ENCODE results near the gene CTDNEP1. TPM values are rescaled to one million over a fixed set of nuclear protein-coding genes. Genes with fewer than 3 reads are reported as not detected.
A peak's percentile ranks its signal among the peaks of the same experiment; 100 is the strongest.

The CTDNEP1 gene
- polyA plus RNA-seq, 1 donor (not counting 4 experiments of a cell fraction or from before 2014, with no cell fraction given): 66.2 TPM

- Histone ChIP-seq H2AFZ (ENCODE audit: control insufficient read depth, low read length) (no peak overlapping the region), H3K27me3 (ENCODE audit: control insufficient read depth, extremely low read depth, insufficient read depth, low read length) (no peaks in the 10 kb centered on the region), H3K4me1 (ENCODE audit: control insufficient read depth, extremely low read depth, insufficient read depth, low read length) (peaks cover 25% of the 10 kb centered on the region), H3K27ac (ENCODE audit: control insufficient read depth, insufficient read depth, low read length) (peak overlapping the region; percentile 99), H3K36me3 (ENCODE audit: control insufficient read depth in 2 of 2, extremely low read depth in 1 of 2, insufficient read depth in 2 of 2, low read length in 2 of 2) (peaks cover 20 to 23% of the 10 kb centered on the region in 2 experiments), H3K9ac (ENCODE audit: control insufficient read depth, extremely low read depth, insufficient read depth, low read length) (peak overlapping the region; percentile 96), H3K9me3 (ENCODE audit: control insufficient read depth, low read depth, low read length) (no peaks in the 10 kb centered on the region), H3K79me2 (ENCODE audit: control insufficient read depth, insufficient read depth, low read length) (peaks cover 35% of the 10 kb centered on the region), H3K4me2 (ENCODE audit: control insufficient read depth, extremely low read depth, insufficient read depth, low read depth, low read length) (peak overlapping the region; percentile 95), H3K9me1 (ENCODE audit: control insufficient read depth, extremely low read depth, insufficient read depth, low read length) (no peaks in the 10 kb centered on the region), H4K20me1 (ENCODE audit: control insufficient read depth, extremely low read depth, insufficient read depth, low read length) (no peaks in the 10 kb centered on the region), H3K4me3 (ENCODE audit: control insufficient read depth in 2 of 3, extremely low read depth in 1 of 3, insufficient read depth in 2 of 3, low read depth in 1 of 3, low read length in 3 of 3) (peak overlapping the region; percentile 68 to 90 (median 69))
- FAIRE-seq (peak; percentile 46), DNase-seq (ENCODE audit: low read depth, low spot score) (no peak)
- dilution Hi-C loops (cut with MboI; ENCODE audit: extremely low pct_ligation_motif_present, low sequenced_read_pairs): no loop called here
- TF ChIP-seq CTCF (optimal IDR thresholded peaks at IDR 0.05 in 1 of 3, IDR thresholded peaks at IDR 0.05 in 1 of 3, conservative IDR thresholded peaks at IDR 0.05 in 1 of 3; ENCODE audit: extremely low read depth in 1 of 3, insufficient read depth in 2 of 3, low read length in 3 of 3): no peak
- TF ChIP-seq EZH2 (IDR thresholded peaks at IDR 0.05; ENCODE audit: low read length): no peak
Measured at GRCh38 chr17:7241090-7241733, 10.3 kb downstream of the CTDNEP1 start.

- no peak overlapping the region for H2AFZ ChIP-seq (ENCODE audit: control insufficient read depth, low read length)
- dilution Hi-C loops (cut with MboI; ENCODE audit: extremely low pct_ligation_motif_present, low sequenced_read_pairs): no loop called here
- H3K9me1 ChIP-seq (ENCODE audit: control insufficient read depth, extremely low read depth, insufficient read depth, low read length): no peaks in the 10 kb centered on the region
- no peaks in the 10 kb centered on the region for H4K20me1 ChIP-seq (ENCODE audit: control insufficient read depth, extremely low read depth, insufficient read depth, low read length)
- no peak for DNase-seq (ENCODE audit: low read depth, low spot score)
- no peak overlapping the region for H3K27ac ChIP-seq (ENCODE audit: control insufficient read depth, insufficient read depth, low read length)
- no peak overlapping the region for H3K9ac ChIP-seq (ENCODE audit: control insufficient read depth, extremely low read depth, insufficient read depth, low read length)
- peaks cover 40% of the 10 kb centered on the region for H3K79me2 ChIP-seq (ENCODE audit: control insufficient read depth, insufficient read depth, low read length)
- peak overlapping the region; percentile 86 for H3K4me2 ChIP-seq (ENCODE audit: control insufficient read depth, extremely low read depth, insufficient read depth, low read depth, low read length)
- no peaks in the 10 kb centered on the region for H3K9me3 ChIP-seq (ENCODE audit: control insufficient read depth, low read depth, low read length)
- TF ChIP-seq CTCF (optimal IDR thresholded peaks at IDR 0.05 in 1 of 3, IDR thresholded peaks at IDR 0.05 in 1 of 3, conservative IDR thresholded peaks at IDR 0.05 in 1 of 3; ENCODE audit: extremely low read depth in 1 of 3, insufficient read depth in 2 of 3, low read length in 3 of 3) (no peak), EZH2 (IDR thresholded peaks at IDR 0.05; ENCODE audit: low read length) (no peak)
- no peak overlapping the region for H3K4me3 ChIP-seq (ENCODE audit: control insufficient read depth in 2 of 3, extremely low read depth in 1 of 3, insufficient read depth in 2 of 3, low read depth in 1 of 3, low read length in 3 of 3)
- no peak for FAIRE-seq
- no peaks in the 10 kb centered on the region for H3K27me3 ChIP-seq (ENCODE audit: control insufficient read depth, extremely low read depth, insufficient read depth, low read length)
- H3K4me1 ChIP-seq (ENCODE audit: control insufficient read depth, extremely low read depth, insufficient read depth, low read length): peaks cover 33% of the 10 kb centered on the region
- peaks cover 20 to 30% of the 10 kb centered on the region in 2 experiments for H3K36me3 ChIP-seq (ENCODE audit: control insufficient read depth in 2 of 2, extremely low read depth in 1 of 2, insufficient read depth in 2 of 2, low read length in 2 of 2)
Measured at GRCh38 chr17:7240375-7240774, 11.2 kb downstream of the CTDNEP1 start.

Data from keratinocyte (primary cell).